ENCODE results near the gene PTX4.
"Not testable (repeated sequence)": the region's sequence is repeated elsewhere in the genome, so short reads cannot be mapped to it uniquely, and the experiment has no call there.

Gene PTX4

GRCh38 chr16:1478937-1479336 lies 9.8 kb downstream of the PTX4 start:
- DNase-seq = not testable (repeated sequence)

DNA sequence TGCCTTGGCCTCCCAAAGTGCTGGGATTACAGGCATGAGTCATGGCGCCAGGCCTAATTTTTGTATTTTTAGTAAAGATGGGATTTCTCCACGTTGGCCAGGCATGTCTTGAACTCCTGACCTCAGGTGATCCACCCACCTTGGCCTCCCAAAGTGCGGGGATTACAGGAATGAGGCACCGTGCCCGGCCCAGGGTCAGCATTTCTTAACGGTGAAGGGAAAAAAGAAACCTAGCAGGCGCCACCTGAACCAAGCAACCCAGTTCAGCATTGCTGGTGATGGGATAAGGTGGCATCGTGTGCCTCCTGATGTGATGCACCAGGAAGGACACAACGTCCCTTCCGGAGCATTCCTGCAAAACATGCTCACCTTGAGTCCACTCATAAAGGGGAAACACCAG lies 11.7 kb downstream of the PTX4 start:
- DNase-seq = no peak

- no peak for DNase-seq
These were observed 13.1 kb downstream of the PTX4 start for GRCh38 chr16:1475552-1476114.

DNA sequence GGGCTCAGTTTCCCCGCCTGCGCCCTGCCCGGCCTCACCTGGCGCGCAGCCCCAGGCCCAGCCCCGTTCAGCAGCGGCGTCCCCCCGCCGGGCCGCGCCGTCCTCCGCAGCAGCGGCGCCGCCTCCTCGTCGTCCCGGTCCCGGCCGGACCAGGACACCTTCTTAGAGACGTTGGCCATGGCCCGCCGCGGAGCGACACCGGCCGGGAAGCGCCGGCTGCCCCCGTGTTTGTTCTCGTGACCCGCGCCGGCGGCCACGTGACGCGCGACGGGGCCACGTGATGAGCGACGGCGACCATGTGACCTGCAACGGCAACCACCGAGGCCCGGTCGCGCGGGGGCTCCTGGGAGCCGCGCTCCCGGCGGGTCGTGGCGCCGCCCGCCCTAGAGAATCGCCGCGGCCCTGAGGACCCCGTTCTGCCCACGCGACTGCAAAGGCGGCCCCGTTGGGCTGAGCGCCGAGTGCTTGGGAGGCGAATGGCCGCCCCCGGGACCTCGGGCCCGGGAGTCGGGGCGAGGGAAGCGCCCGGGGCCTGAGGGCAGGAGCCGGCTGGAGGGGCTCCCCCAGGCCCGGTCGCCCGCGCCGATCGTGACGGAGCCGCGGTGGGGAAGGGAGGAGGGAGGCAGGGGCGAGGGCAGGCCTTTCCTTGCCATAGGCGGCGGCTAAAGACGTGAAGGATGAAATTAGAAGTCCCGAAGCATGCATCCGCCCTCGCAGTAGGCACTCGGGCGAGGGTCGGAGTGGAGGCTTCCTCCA lies 13.8 kb downstream of the PTX4 start, which contains the start of gene CLCN7:
Gene CLCN7, minus strand, starts transcription at position 233 of the 756 bp plus-strand sequence. Its CDS starts 54 bp downstream, at position 179.
- DNase-seq = peak; percentile 78 to 79

DNA sequence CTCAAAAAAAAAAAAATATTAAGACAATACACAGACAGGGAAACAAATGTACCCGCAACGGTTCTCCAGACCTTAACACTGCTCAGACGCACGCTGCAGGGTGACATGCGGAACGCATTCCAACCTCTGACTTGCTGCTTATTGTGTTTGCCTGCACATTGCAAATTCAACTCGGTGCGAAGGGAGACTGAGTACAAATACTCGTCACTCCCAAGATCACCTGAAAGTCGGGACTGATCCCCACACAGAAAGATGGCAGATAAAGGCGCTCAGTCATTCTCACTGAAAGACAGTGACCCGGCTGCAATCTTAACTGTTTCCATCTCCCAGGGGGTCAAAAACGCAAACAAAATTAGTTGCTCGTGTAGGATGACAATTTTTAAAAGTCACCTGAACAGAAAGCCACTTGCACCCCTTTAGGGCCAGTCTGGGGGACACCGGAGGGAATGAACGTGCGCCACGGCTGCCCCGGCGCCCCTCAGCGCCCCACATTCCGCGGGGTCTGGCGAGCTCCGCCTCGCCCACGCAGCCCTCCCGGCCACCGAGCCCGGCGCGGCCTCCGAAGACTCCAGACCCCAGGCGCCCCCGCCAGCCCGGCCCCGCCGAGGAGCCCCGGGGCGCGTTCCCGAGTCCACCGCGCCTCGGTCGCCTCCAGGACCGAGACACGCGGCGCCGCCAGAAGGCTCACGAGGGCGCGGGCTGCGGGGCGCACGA lies 14.5 kb downstream of the PTX4 start:
- DNase-seq = no peak

DNA sequence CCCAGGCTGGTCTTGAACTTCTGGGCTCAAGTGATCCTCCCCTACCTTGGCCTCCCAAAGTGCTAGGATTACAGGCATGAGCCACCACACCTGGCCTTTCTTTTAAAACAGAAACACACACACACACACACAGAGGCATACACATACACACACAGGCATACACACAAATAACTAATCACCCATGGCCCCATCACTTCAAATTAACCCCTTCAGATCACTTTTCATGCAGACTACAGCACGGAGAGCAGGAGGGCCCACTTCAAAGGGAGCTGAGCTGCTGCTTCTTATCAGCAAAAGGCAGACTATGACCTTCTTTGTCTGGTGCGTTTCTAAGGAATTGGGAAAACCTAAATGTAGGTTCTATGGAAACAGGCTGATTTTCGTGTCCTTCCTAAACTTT lies 15.8 kb downstream of the PTX4 start:
- DNase-seq = no peak

- DNase-seq = no peak
These were observed 17.1 kb downstream of the PTX4 start for GRCh38 chr16:1471569-1472194.

DNA sequence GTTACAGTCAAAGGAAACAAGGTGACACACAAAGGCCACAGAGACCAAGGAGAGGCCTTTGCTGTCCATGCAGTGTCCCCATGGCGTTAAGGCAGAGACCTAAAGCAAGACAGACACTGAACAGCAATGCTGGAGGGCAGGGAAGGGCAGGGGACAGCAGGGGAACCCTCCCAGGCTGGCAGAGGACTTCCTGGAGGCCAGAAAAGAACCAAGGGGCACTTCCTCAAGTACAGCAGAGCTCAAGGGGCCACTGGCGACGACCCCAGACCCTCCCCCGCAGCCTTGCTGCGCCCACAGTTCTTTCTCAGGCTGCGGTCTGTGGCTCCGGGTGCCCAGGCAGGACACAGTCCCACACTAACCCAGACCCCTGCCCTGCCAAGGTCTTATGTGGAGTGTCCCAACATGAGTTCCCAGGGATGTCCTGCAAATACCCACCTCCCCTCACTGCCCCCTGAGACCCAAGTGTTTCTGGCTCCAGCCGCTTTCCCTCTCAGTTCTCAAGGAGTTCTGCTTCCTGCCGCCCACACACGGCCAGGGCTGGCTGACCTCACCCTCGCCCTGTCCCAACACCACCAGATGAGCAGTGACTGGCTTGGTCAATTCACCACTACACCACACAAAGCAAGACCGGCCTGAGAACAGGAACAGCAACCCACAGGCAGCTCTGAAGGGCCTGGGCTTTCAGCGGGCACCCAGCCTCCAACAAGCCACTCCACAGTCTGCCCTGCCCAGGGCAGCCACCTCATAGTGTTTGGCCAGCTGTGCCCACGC lies 18.1 kb downstream of the PTX4 start:
- peak; percentile 94 to 97 for DNase-seq

DNA sequence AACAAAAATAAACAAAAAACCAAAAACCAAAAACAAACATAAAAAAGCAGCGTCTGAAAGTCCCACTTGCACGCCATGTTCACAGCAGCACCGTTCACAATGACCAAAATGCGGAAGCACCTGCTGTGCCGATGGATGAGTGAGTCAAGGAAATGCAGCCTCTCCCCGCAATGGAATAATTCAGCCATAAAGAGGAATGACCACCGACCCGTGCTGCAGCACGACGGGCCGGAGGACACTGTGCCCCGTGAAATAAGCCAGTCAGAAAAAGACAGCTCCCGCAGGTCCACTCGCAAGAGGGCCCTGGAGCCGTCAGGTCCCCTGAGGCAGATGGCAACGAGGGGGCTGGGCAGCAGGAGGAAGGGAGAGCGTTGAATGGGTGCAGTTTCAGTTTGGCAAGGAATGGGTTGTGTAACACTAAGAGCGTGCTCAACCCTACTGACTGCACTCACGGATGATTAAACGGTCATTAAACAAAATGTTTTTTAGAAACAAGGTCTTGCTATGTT lies 19.0 kb downstream of the PTX4 start:
- DNase-seq = peak; percentile 54 to 63

DNA sequence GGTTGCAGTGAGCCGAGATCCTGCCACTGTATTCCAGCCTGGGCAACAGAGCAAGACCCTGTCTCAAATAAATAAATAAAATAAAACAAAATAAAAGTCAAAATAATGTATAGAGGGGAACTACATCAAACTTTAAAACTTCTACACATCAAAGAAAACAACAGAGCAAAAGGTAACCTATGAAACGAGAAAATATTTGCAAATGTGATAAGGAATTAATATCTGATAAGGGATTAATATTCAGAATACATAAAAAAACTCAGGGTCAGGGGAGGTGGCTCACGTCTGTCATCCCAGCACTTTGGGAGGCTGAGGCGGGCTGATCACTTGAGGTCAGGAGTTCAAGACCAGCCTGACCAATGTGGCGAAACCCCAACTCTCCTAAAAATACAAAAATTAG lies 19.6 kb downstream of the PTX4 start:
- DNase-seq = not testable (repeated sequence)

- peak; percentile 44 to 60 for DNase-seq
These were observed 20.3 kb downstream of the PTX4 start for GRCh38 chr16:1468426-1468810.

- no peak for DNase-seq
These were observed 21.7 kb downstream of the PTX4 start for GRCh38 chr16:1466968-1467521.

GRCh38 chr16:1466054-1466453 lies 22.7 kb downstream of the PTX4 start:
- DNase-seq = no peak

- DNase-seq = no peak
These were observed 23.2 kb downstream of the PTX4 start for GRCh38 chr16:1465567-1465915.

GRCh38 chr16:1464894-1465566 lies 23.7 kb downstream of the PTX4 start:
- no peak for DNase-seq

GRCh38 chr16:1464196-1464893 lies 24.4 kb downstream of the PTX4 start:
- no peak for DNase-seq

- DNase-seq = no peak
These were observed 27.6 kb downstream of the PTX4 start for GRCh38 chr16:1461146-1461545.

GRCh38 chr16:1460602-1461138 lies 28.1 kb downstream of the PTX4 start:
- no peak for DNase-seq

GRCh38 chr16:1459967-1460366 lies 28.8 kb downstream of the PTX4 start:
- DNase-seq = no peak

DNA sequence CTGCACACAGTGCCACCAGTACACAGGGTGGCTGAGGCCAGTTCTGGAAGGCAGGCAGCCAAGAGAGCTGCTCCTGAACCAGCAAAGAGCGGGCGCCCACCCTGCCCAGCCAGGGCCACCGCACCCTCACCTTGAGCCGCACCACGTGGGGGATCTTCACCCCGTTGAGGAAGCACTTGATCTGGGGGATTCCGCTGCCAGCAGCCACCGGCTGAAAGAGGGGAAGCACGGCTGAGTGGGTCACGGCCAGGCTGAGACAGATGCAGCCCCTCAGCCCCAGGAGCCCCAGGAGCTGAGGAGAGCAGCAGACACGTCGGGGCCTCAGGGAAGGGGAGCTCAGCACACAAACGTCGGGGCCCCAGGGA lies 29.8 kb downstream of the PTX4 start:
- DNase-seq = peak in 1 of 2 donors; percentile 27
